EL (cell line): ENCODE data around the gene SMAD7.

Experiments used
- DNase-seq: peaks from one replicate; pipeline ENCODE4 v3.0.0-alpha.2; 2016

Gene SMAD7

DNA sequence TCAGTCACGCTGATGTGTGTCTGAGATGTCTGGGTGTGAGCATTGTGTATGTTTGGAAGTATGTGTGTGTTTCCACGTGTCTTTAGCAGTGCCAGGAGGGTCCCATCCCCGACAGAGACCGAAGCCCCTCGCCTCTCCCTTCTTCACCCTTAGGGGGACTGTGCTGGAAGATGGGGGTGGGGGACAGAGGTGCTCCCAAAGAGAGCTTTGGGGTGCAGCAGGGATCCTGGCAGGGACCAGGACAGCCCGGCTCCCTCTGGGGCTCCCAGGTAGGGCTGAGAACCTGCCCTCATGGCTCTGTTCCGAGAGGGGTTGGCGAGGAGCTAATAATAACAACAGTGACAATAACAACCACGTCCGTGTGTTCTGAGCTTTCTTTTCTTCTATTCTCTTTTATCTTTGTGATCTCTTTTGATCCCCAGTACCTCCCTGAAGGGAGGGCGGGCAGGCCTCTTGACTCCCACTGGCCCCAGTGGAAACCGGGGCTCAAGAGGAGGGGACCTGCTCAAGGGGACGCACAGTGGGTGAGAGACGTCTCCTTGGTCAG lies 57.6 kb downstream of the SMAD7 start:
- no peak for DNase-seq

GRCh38 chr18:48892146-48892855 lies 58.5 kb downstream of the SMAD7 start:
- DNase-seq: no peak

DNA sequence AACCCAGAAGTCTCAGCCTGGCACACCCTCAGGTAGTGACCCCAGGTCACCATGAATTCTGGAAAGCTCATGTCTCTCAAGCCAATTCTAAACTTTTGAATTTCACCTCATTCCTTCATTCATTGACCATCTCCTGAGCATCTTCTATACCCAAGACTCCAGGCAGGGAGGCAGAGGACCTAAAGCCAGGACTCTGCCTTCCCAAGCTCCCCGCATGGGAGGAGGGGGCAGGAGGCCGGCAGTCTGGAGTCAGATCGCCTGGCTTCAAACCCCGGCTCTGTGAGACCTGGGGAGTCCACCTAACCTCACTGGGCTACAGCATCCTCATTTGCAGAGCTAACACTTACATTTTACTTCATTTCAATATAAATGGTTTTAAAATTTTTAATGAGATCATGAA lies 59.0 kb downstream of the SMAD7 start:
- no peak for DNase-seq

DNA sequence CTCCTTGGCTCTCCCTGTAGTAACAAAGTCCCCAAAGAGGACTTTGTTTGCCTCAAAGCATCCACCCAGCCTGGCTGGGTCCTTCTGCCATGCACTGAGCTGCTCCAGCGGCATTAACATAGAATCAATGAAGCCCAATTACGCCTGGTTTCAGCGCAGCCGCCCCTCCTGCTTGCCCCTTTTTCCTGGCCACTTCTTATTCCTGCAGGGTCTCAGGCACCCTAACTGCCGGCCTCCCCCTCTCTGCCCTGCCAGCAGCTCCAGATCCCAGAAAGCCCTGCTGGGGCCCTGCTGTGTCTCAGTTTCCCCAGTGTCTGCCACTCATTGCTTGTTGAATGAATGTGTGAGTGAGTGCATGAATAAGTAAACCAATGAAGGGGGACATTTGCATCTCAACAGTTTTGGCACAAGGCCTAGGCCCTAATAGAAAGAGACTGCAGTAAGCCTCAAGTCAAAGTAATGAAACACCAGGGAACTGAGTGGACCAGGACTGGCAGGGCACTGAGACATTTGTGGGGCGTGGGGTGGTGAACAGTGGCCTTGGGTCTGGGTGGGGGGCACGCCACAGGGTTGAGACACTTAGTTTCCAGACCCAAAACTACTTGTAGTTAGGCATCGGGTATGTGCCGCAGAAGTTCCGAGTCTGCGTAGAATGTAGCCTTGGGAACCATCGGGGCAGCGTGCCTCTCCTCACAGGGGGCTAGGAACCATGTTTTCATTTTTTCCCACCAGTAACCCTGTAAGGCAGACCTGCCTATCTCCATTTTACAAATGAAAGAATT lies 60.6 kb downstream of the SMAD7 start:
- no peak for DNase-seq

- no peak for DNase-seq
Measured at GRCh38 chr18:48889115-48889941, 61.4 kb downstream of the SMAD7 start.

GRCh38 chr18:48888773-48889080 lies 62.0 kb downstream of the SMAD7 start:
- DNase-seq: no peak

- no peak for DNase-seq
Measured at GRCh38 chr18:48887905-48888772, 62.6 kb downstream of the SMAD7 start.

DNA sequence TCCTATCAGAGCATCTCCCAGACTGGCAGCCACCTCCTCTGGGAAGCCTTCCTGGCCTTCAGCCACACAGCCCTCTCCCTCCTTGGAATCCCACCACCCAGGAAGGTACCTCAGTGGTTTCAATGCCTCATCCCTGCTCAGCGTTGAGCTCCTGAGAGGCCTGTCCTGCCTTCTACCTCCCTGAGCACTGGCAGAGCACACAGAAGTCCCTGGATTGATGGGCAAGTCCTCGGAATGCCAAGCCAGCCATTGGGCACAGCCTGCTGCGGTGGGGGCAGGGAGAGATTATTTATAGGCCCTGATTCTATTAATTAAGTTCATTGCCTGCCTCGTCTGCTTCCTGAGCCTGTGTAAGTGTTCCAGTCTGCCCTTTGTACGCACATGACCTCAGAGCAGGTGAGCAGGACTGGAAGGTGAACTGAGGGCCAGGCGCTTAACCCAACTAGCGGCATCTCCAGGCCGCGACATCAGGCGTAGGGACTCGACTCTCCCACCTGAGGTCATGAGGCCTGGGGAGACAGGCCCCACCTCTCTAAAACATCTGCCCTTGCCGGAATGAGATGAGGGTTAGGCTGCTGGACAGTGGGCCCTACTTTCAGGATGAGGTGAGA lies 63.4 kb downstream of the SMAD7 start:
- no peak for DNase-seq

GRCh38 chr18:48886520-48887293 lies 64.1 kb downstream of the SMAD7 start:
- no peak for DNase-seq

- no peak for DNase-seq
Measured at GRCh38 chr18:48885924-48886400, 64.8 kb downstream of the SMAD7 start.

DNA sequence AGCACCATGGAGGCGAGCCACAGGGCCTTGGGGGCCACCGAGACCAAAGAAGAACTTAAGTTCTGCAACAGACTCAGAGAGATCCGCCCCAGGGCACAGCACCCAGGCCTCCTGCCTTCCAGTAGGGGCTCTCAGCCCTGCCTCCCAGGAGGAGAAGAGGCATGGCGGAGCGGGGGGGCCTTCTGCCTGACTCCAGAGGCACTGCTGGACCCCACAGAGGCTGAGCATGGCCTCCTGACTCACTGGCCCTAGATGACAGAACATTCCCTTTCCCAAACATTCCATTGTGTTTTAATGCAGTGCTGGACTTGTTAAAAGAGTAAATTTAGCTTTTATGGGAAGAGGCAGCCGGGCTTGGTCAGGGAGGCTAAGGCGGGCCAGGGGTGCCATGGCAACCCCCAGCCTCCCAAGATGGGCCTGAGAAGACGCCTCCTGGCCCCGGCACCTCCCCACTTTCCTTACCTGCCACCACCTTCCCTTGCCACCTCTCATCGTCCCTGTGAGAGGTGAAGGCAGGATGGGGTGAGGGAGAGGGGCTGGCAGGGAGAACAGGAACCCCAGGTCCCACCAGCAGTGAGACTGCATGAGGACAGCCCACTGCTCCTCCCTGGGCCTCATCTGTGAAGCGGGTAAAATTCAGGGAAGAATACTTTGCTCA lies 65.4 kb downstream of the SMAD7 start:
- no peak for DNase-seq

GRCh38 chr18:48884771-48885170 lies 66.0 kb downstream of the SMAD7 start:
- DNase-seq: no peak

- DNase-seq: no peak
Measured at GRCh38 chr18:48884306-48884705, 66.5 kb downstream of the SMAD7 start.

- no peak for DNase-seq
Measured at GRCh38 chr18:48882379-48882778, 68.4 kb downstream of the SMAD7 start.

DNA sequence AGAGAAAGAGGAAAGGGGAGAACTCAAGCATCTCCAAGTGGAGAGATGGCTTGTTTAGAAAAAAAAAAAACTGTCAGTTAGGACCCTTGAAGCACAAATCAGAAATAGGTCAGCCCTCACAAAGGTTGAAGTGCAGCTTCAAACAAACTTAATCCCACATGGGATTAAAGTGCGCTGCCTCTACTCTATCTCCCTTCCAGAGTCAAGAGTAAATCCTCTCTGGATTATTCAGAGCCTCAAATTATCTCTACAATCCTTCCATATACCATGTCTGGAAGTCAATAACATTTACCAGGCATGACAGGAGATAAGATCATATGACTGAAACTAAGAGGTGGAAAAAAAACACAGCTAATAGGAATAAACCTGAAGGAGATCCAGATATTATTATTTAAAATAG lies 69.8 kb downstream of the SMAD7 start:
- DNase-seq: no peak

DNA sequence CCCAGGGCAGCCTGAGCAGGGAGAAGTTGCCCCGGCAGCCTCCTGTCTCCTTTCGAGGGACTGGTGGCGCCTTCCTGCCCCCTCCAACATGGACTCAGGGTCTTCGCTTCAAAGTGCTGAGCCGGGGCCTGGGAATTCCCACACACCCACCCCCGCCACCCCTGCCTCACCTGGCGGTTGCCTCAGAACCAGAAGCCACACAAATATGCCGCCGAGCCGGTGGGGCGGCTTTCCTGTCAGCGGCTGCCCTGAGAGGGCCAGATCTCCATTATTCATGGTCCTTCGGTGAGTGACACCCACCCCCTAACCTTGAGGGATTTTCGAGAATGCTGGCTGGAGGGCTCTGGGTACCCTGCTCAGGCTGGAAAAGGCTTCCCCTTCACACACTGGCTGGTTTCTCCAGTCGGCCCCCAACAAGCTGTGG lies 71.7 kb downstream of the SMAD7 start:
- DNase-seq: no peak

GRCh38 chr18:48878471-48878870 lies 72.3 kb downstream of the SMAD7 start:
- no peak for DNase-seq

- no peak for DNase-seq
Measured at GRCh38 chr18:48877941-48878340, 72.8 kb downstream of the SMAD7 start.

- DNase-seq: no peak
Measured at GRCh38 chr18:48876590-48876989, 74.2 kb downstream of the SMAD7 start.

DNA sequence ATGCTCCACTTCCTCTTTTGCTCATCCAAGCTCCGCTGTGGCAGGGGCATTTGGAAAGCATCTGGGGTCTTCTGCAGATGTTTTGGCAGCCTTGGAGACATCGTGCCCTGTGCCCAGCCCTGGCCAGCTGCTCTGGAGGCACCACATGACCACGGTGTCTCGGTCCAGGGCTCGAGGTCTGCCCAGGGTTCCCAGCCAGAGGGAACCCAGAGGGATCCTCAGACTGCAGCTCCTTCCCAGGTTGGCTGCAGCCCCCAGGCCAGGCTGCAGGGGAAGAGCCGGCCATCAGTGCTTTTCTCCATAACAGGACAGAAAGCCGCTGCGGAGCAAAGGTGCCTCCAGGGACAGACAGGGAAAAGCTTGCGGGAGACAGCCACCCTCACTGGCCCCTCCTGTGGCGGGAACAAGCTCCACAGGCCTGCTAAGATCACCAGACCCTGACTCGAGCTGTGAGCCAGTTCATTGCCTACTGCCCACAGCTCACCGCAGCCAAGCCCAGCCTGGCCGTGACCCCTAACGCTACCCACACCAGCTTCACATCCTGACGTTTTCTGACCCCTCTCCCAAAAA lies 74.7 kb downstream of the SMAD7 start:
- DNase-seq: no peak
